HG03354 (cell line): ENCODE results near the gene SRR.
"Not testable (repeated sequence)": the region's sequence is repeated elsewhere in the genome, so short reads cannot be mapped to it uniquely, and the experiment has no call there.

ENCODE experiments used
- ATAC-seq: cut with Tn5 transposase; IDR thresholded peaks from one replicate; pipeline ENCODE4 v1.9.1; 2021; ENCODE audit warnings: mild to moderate bottlenecking; ENCODE audit not compliant: unreplicated experiment, poor library complexity, severe bottlenecking

Gene SRR, protein sequence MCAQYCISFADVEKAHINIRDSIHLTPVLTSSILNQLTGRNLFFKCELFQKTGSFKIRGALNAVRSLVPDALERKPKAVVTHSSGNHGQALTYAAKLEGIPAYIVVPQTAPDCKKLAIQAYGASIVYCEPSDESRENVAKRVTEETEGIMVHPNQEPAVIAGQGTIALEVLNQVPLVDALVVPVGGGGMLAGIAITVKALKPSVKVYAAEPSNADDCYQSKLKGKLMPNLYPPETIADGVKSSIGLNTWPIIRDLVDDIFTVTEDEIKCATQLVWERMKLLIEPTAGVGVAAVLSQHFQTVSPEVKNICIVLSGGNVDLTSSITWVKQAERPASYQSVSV

DNA sequence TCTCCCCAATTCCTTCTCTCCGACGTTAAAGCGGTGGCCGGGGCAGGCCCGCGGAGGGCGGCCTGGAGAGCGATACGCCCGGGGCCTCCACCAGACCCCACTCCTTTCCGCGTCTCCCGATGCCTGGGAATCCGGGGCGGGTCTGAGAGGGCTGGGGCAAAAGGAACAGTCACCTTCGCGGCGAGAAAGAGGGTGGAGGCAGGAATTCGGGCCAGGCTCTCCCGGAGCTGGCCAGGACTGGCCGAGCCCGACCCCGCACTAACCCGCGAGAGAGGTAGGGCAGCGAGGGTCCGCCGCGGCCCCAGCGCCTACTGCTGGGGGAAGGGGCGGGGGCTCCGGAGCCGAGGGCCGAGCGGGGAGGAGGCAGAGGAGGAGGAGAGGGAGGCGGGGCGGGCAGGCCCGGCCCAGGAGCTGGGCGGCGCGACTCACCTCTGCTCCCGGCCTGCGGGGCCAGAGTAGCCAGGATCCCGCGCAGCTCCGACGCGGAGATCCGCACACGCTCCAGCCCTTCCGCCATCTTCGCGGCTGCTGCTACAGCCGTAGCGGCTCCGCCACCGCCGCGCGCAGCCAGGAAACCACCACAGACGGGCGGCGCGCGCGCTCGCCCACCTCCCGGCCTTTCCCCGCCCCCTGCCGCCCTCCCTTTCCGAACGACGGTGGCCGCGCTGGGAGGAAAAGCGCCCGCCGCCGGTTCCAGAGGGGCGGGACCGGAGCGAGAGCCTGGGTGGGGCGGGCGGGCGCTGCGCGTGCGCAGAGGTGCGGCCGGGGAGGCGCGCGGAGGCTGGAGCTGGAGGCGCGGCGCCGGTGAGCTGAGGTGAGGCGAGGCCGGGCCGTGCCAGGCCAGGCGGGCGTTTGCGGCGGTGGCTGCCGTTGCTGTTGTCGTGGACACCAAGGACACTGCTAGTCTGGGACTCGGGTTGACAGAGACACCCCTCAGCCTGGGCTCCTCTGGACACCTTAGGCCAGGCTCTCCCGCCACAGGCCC, at the start of gene SRR, which contains the start of gene SMG6:
TSS of gene SRR (plus strand) at position 747 of the 985 bp plus-strand sequence. CDS start 11,611 bp downstream, outside the sequence.
TSS of gene SMG6 (minus strand) at position 582 of the 985 bp plus-strand sequence. CDS start at position 517, 65 bp downstream.
- ATAC-seq, result peak; percentile 80

DNA sequence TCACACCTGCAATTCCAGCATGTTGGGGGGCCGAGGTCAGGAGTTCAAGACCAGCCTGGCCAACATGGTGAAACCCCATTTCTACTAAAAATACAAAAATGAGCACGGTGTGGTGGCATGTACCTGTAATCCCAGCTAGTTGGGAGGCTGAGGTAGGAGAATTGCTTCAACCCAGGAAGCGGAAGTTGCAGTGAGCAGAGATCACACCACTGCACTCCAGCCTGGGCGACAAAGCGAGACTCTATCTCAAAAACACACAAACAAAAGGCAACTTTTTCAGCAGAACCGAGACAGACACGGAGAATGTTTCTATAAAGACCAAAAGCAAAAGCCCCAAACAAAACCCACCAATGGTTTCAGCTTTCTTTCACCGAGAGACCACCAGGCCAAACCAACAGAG, 44.9 kb upstream of the SRR start:
- ATAC-seq, result not testable (repeated sequence)

DNA sequence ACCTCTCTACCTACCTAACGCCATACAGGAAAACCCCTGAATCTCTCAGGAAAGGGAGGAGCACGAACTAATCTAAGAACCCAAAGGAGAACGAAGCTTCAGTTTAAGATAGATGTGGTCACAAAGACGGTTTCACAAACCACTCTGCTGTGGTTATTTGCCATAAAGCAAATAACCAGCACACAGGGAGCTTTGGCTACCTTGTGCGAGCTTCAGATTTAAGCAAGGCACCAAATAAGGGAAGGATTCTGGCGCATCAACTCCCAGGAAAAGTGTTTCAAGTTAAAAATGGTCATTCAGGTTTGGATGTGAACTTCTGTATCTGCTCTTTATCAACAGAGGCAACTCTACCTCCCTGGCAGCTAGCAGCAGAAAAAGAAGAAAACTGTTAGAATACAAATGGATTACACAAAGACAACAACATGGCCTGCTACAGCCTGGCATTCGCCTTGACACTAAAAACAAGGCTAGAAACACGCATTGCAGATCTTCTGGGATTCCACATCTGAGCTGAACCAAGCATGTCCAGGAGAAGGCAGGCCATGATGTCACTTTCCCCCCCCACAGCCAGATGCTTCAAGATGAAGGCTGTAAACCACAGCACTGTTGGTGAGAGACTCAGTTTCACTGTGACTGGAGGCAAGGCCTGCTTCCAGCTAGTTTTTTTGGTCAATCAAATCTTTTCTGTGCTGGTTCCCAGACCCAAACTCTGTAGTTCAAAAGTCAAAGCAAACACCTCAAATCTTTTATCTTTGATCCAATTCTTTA, 43.8 kb upstream of the SRR start:
- ATAC-seq, result peak; percentile 82

DNA sequence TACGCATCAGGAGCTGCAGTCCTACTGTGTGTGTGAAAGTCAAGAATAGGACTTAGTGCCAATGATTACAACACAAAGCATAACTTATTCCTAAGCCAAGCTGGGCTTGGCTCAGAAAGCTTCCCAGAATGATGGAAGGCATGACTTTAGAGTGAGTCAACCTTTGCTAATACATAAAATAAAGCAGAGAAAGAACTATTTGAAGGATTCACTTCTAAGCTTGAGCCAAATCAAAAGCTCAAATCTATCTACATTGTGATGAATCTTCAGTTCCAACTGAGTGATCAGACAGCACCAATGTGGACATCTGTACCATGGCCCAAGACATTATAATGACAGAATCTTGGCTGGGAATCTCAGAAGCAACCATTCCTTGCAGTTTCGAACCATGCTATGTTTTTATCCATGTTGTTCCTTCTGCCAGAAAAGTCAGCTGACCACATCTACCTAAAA, 41.6 kb upstream of the SRR start:
- no peak for ATAC-seq

DNA sequence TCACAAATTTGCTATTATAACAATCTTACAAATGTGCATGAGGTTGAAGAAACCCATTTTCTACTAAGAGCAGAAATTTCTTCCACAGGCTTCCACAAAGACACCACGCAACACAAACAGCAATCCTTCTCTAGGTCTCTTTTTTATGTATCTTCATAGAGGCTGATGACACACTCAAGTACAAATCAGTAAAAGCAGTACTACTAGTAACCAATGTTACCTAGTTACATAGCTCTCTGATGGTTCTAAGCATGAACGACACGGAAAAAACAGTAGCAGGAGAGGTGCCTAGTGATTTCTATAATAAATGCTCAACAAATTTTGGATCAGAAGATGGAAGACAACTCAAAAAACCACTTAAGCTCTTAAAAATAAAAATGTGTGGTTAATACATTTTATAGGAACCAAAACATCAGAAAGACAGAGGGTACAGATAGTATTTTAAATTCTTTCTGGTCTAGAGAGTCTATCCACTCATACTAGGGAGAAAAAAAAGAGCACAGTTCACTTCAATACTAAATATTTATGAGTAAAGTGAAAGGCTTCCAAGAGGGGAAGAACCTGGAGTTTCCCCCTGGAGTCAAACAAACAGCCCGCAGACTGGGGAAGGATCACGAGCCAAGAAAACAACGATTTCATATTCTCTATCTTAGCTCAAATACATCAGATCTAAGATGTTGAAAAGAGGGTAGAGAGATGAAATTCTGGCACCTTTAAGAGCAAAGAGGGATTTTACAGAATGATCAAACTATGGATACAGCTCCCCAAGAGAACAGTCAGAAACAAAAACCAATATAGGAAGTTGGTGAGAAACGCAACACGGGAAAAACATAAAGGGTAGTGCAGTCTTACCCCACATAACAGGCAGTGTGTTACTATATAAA, 40.3 kb upstream of the SRR start:
- ATAC-seq, result no peak

DNA sequence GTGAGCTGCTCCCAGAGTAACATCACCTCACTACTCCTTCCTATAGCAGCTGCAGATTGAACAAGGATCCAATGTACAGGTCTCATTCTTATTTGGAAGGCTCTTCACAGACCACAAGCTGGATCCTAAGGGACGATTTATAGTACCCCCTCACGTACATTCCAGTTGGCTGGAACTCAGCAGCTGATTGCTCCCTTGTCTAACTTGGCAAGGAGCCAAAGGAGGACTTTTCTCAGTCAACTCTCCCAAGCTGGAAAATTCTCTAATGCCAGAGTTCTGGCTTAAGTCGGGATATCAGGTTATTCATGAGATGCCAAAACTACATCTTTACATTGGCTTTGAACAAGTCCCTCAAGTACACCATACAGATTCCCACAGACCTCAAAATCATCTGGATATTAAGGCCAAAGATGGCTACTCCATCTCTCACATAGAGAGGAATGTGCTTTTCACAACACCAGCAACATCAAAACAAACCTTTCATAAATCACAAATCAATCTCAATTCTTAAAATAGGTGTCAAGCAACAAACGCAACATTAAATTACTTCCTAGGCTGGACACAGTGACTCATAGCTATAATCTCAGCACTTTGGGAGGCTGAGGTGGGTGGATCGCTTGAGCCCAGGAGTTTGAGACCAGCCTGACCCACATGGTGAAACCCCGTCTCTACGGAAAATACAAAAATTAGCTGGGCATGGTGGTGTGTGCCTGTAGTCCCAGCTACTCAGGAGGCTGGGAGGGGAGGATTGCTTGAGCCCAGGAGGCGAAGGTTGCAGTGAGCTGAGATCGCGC, 39.5 kb upstream of the SRR start:
- no peak for ATAC-seq

DNA sequence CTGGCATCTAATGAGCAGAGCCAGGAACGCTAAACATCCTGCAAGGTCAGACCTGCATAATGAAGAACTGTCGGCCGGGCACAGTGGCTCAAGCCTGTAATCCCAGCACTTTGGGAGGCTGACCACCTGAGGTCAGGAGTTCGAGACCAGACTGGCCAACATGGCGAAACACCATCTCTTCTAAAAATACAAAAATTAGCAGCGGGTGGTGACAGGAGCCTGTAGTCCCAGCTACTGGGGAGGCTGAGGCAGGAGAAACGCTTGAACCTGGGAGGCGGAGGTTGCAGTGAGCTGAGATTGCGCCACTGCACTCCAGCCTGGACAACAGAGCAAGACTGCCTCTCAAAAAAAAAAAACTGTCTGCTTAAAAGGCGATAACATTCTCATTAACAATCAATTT, 38.6 kb upstream of the SRR start:
- ATAC-seq, result not testable (repeated sequence)

DNA sequence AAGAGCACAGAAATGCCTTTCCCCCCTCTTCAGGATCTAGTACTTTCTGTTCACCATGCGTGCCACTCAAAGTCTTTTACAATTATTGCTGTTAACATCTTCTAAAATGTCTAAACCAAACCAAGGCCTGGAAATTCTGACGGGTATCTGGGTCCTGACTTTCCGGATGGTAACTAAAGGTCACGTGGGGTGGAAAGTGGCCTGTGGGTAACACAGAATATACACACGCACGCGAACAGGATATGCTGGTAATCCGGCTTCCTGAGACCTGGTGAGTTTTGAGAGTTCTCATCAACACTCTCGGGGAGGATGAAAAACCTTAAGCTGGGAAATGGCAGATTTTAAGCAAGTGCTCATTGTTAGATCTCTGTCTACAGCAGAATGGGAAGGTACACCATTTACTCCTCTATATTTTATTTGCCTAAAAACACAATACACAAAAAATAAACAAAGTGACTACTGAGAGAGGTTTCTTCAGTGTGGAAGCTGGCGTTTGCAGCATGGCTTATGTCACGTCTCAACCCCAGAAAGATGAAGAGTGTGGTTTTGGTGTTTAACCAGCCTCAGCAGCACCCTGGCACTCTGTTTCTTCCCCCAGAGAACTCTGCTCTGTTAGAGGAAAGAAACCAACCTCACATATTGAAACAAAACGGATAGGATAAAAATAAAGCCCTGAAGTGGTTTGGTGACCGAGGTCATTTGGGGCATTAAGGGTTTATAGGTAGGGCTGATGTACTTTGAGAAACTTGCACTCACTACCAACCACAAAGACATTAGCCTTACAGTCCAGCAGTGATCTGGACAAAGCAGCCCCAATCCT, 37.5 kb upstream of the SRR start:
- peak; percentile 78 for ATAC-seq

DNA sequence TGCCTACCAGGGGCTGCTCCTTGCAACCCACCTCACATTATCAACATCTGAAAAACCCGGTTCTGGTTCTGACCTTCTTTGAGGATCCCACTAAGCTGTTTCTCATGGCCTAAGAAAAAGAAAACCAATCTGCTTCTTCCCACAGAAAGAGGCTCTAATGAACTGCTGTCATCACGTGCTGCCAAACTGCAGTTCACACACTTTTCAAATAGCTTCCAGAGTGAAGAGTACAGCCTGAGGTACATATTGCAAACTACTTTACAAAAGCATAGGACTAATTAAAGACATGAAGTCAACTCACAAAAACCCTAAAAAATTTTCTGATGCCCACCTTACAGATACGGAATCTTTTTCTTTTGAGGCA, 36.9 kb upstream of the SRR start:
- no peak for ATAC-seq

DNA sequence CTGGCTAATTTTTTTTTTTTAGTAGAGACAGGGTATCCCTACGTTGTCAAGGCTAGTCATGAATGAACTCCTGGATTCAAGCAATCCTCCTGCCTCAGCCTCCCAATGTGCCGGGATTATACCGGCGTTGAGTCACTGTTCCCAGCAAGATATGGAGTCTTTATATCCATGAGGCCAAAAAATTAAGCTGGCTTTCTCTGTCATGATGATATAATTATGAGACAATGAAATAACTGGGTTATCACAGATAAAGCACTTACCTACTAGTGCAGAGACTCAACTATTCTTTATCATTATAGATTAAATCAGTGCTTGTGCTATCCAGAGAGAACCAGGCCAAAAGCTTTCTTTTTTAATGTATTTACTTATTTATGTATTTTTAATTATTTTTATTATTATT, 36.4 kb upstream of the SRR start:
- no peak for ATAC-seq

DNA sequence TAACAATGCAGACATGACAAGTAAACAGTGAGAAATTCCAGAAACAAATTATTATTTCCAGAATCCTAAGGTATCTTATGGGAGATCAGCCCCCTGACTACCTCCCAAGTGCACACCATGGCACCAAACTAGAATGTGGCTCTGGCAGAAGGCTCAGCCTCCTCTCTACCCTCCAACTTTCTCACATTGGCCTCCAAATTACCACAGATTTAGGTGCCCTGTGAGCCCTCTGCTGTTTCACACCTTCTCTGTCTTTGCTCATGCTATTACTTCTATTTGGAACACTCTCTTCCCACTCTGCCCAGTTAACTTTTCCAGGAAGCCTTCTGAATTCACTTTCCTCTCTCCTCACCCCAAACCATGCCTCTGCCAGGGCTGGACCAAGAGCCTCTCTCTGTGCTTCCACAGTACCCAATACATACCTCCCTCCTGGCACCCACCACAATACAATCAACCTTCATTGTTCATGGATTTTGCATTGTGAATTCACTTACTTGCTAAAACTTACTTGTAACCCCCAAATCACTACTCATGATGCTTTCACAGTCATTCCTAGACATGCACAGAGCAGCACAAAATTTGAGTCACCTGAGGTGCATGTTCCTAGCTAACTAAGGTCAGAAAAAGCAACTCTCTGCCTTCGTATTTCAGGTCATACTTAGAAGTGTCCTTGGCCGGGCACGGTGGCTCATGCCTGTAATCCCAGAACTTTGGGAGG, 31.6 kb upstream of the SRR start:
- no peak for ATAC-seq

DNA sequence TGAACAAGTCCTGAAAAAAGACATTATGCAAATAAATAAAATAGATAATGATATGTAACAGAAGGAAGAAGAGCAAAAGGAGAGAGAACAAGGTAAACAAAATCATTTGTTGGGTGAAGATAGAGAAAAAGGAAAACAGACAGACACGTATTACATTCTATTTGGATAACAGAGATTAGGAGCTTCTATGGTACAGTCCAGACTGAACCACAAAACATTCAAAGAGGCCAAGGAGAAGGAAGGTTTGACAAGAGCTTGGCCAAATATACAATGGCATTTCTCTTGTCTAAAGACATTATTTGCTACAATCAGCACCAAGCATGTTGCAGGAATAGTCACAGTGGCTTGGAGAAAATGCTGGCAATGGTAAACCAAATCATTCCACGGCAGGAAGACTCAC, 29.3 kb upstream of the SRR start:
- ATAC-seq, result no peak

DNA sequence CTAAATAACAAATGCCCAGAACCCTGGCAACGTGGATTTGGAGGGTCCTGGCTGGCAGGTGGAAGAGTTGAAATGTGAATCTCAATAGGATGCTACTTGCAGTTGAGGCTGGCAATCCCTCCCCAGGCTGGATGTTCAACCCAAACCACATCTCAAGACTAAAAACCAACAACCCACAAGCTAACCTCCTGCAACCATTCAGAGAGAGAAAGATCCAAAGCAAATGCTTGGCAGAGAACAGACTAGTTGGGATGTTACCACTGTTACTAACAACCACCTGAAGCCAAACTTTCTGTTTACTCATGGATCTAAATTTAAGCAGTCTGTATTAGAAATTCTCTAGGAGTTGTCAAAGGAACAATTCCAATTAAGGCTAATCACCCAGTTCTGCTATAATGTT, 28.0 kb upstream of the SRR start:
- no peak for ATAC-seq

DNA sequence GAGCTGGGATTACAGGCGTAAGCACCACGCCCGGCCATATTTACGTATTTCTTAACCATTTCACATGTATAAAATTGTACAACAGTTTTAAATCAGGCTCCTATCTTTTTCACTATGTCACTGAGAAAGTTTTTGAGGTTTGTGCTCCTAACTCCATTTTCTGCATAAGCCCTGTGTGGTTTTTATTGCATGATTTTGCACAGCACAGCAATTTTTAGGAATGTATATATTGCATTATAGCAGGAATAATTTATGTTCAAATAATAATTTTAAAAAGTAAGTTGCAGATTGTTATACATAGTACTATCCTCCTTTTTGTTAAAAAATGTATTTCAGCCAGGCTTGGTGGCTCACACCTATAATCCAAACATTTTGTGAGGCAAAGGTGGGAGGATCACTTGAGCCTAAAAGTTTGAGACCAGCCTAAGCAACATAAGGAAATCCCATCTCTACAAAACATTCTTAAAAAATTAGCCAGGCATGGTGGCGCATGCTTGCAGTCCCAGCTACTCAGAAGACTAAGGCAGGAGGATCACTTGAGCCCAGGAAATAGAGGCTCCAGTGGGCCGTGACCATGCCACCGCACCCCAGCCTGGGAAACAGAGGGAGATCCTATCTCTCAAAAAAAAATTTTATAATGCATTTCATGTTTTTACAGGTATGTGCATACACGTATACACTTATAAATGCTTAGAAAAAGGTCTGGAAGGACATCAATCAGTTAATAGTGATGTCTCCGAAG, 26.1 kb upstream of the SRR start:
- no peak for ATAC-seq

DNA sequence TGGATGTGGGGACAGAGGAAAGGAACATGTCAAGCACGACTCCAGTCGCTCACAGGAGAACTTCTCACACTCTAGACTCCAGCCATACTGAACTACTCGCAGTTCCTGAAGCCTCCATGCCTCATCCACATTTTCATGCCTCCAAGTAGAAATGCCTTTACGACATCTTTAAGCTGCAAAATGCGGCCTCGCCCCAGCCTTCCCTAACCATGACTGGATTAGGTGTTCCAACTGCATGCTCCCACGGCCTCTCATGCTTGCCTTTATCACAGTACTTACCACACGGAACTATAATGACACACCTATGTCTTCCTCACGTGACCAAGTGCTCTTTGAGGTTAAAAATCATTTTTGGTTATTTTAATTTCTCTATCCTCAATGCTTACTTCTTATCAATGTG, 24.0 kb upstream of the SRR start:
- no peak for ATAC-seq

DNA sequence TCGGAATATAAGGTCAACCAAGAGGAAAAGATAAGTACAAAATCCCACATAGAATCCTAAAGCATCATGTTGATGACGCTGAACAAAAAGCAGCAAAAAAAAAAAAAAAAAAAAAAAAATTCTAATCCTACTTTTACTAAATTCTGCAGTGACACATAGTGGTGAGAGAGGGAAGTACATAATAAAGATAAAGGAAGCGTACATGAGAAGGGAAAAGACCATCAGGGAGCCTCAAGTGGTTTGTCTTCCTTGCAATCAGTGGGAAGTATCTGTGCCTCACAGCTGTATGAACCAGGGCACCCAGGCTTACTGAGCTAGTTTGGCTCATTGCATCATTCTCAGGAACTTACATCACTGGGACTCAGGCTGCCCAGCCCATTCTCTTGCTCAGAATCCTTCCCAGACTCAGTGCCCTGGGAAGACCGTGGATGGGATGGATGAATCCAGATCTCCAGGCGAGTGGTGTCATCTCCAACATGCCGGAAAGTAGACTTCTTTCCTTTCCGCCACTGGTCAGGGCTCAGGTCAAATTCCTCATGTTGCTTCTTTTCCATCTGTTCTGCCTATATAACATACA, 21.4 kb upstream of the SRR start:
- no peak for ATAC-seq
